Measurements from ENCODE around the gene CSAG3. TPM values are rescaled to one million over a fixed set of nuclear protein-coding genes. Genes with fewer than 3 reads are reported as not detected.

The CSAG3 gene
- not detected in 2 replicates for total RNA-seq

DNA sequence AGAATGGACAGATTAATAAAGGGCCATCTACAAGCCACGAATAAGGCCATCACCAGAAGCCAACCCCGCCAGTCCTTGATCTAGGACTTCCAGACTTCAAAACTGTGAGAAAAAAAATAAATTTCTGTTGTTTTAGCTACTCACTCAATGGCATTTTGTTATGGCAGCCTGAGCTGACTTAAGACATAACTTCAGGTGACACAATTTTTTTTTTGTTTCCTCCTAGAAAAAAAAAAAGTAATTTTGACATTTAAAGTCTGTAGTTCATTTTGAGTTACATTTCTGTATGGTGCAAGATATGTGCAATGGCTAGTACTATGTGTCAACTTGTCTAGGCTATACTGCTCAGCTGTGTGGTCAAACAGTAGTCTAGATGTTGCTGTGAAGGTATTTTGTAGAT, at the start of gene CSAG3:
Gene CSAG3 (plus strand): TSS at position 301 of the 400 bp plus-strand sequence.

DNA sequence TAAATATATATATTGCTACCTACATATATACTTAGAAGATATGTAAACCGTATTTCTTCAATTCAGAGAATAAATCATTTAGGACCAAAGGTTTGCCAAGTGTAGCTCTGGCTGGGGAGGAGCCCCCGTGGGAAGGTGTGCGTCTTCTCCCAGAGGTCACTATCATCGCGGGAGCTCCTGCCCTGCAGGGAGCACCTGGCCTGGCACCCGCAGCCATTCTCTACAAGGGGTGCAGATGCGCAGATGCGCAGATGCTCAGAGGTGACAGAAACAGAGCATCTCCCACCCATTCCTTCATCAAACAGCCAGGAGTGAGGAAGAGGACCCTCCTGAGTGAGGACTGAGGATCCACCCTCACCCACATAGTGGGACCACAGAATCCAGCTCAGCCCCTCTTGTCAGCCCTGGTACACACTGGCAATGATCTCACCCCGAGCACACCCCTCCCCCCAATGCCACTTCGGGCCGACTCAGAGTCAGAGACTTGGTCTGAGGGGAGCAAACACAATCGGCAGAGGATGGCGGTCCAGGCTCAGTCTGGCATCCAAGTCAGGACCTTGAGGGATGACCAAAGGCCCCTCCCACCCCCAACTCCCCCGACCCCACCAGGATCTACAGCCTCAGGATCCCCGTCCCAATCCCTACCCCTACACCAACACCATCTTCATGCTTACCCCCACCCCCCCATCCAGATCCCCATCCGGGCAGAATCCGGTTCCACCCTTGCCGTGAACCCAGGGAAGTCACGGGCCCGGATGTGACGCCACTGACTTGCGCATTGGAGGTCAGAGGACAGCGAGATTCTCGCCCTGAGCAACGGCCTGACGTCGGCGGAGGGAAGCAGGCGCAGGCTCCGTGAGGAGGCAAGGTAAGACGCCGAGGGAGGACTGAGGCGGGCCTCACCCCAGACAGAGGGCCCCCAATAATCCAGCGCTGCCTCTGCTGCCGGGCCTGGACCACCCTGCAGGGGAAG, 44.9 kb upstream of the CSAG3 start, which contains the start of gene MAGEA2B:
Gene MAGEA2B (plus strand): TSS at position 814 of the 973 bp plus-strand sequence. CDS start 2,479 bp downstream, outside the sequence.

DNA sequence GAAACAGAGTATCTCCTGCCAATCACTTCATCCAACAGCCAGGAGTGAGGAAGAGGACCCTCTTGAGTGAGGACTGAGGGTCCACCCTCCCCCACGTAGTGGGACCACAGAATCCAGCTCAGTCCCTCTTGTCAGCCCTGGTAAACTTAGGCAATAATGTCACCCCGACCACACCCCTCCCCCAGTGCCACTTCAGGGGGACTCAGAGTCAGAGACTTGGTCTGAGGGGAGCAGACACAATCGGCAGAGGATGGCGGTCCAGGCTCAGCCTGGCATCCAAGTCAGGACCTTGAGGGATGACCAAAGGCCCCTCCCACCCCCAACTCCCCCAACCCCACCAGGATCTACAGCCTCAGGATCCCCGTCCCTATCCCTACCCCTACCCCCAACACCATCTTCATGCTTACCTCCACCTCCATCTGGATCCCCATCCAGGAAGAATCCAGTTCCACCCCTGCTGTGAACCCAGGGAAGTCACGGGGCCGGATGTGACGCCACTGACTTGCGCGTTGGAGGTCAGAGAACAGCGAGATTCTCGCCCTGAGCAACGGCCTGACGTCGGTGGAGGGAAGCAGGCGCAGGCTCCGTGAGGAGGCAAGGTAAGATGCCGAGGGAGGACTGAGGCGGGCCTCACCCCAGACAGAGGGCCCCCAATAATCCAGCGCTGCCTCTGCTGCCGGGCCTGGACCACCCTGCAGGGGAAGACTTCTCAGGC, 25.6 kb upstream of the CSAG3 start, which contains the start of the genes CSAG1 and MAGEA12:
Gene CSAG1 (minus strand): TSS at position 461 of the 715 bp plus-strand sequence. CDS start 1,261 bp downstream, outside the sequence.
Gene MAGEA12 (plus strand): TSS at position 497 of the 715 bp plus-strand sequence. CDS start 2,405 bp downstream, outside the sequence.

DNA sequence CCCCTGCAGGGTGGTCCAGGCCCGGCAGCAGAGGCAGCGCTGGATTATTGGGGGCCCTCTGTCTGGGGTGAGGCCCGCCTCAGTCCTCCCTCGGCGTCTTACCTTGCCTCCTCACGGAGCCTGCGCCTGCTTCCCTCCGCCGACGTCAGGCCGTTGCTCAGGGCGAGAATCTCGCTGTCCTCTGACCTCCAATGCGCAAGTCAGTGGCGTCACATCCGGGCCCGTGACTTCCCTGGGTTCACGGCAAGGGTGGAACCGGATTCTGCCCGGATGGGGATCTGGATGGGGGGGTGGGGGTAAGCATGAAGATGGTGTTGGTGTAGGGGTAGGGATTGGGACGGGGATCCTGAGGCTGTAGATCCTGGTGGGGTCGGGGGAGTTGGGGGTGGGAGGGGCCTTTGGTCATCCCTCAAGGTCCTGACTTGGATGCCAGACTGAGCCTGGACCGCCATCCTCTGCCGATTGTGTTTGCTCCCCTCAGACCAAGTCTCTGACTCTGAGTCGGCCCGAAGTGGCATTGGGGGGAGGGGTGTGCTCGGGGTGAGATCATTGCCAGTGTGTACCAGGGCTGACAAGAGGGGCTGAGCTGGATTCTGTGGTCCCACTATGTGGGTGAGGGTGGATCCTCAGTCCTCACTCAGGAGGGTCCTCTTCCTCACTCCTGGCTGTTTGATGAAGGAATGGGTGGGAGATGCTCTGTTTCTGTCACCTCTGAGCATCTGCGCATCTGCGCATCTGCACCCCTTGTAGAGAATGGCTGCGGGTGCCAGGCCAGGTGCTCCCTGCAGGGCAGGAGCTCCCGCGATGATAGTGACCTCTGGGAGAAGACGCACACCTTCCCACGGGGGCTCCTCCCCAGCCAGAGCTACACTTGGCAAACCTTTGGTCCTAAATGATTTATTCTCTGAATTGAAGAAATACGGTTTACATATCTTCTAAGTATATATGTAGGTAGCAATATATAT, 5.0 kb upstream of the CSAG3 start, which contains the start of gene MAGEA2:
Gene MAGEA2 (minus strand): TSS at position 157 of the 965 bp plus-strand sequence. CDS start 2,479 bp downstream, outside the sequence.

DNA sequence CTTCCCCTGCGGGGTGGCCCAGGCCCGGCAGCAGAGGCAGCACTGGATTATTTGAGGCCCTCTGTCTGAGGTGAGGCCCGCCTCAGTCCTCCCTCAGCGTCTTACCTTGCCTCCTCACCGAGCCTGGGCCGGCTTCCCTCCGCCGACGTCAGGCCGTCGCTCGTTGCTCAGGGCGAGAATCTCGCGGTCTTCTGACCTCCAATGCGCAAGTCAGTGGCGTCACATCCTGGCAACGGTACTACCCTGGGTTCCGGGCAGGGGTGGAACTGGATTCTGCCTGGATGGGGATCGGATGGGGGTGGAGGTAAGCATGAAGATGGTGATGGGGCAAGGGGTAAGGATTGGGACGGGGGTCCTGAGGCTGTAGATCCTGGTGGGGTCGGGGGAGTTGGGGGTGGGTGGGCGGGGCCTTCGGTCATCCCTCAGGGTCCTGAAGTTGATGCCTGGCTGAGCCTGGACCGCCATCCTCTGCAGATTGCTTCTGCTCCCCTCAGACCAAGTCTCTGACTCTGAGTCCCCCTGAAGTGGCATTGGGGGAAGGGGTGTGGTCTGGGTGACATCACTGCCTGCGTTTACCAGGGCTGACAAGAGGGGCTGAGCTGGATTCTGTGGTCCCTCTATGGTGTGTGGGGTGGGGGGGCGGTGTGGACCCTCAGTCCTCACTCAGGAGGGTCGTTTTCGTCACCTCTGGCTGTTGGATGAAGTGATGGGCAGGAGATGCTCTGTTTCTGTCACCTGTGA, 10.7 kb downstream of the CSAG3 start, which contains the start of gene MAGEA6:
Gene MAGEA6 (minus strand): TSS at position 141 of the 741 bp plus-strand sequence. CDS start 2,039 bp downstream, outside the sequence.

Other genes with a start within 250 kb of the CSAG3 start
- gene GABRQ, start 121.3 kb upstream of the CSAG3 start, total RNA-seq = not detected in 2 replicates
- not detected in 2 replicates for gene MAGEA3, start 60.4 kb upstream of the CSAG3 start, total RNA-seq
- not detected in 2 replicates for gene CSAG2, start 49.9 kb upstream of the CSAG3 start, total RNA-seq
- gene MAGEA2B, start 44.6 kb upstream of the CSAG3 start, total RNA-seq = not detected in 2 replicates
- not detected in 2 replicates for gene CSAG1, start 25.5 kb upstream of the CSAG3 start, total RNA-seq
- gene MAGEA12, start 25.5 kb upstream of the CSAG3 start, total RNA-seq = not detected in 2 replicates
- not detected in 2 replicates for gene MAGEA2, start 5.4 kb upstream of the CSAG3 start, total RNA-seq
- gene MAGEA6, start 10.5 kb downstream of the CSAG3 start, total RNA-seq = not detected in 2 replicates
- 28.6 and 34.0 TPM in 2 replicates for gene CETN2, start 71.5 kb downstream of the CSAG3 start, total RNA-seq
- 17.9 and 25.8 TPM in 2 replicates for gene NSDHL, start 71.8 kb downstream of the CSAG3 start, total RNA-seq
- 74.7 and 178 TPM in 2 replicates for gene ZNF185, start 138.8 kb downstream of the CSAG3 start, total RNA-seq
- not detected in 2 replicates for gene PNMA5, start 234.9 kb downstream of the CSAG3 start, total RNA-seq